Endothelial cell (in vitro differentiated cells): Measurements from ENCODE around the gene RPGRIP1L. TPM values are rescaled to one million over a fixed set of nuclear protein-coding genes. Genes with fewer than 3 reads are reported as not detected.

Source experiments
- DNase-seq: peaks from one replicate; pipeline ENCODE4 v3.0.0; 2021; ENCODE audit warnings: low spot score
- H3K27ac Mint-ChIP-seq: one replicate; pipeline ENCODE4 v1.8.0; 2021; ENCODE audit warnings: mixed read lengths, inconsistent platforms; ENCODE audit not compliant: unreplicated experiment
- H3K27me3 Mint-ChIP-seq: one replicate; pipeline ENCODE4 v1.8.0; 2021; ENCODE audit warnings: mild to moderate bottlenecking, moderate library complexity, mixed read lengths, inconsistent platforms; ENCODE audit not compliant: unreplicated experiment
- H3K36me3 Mint-ChIP-seq: one replicate; pipeline ENCODE4 v1.8.0; 2021; ENCODE audit warnings: mild to moderate bottlenecking, low read depth, mixed read lengths, inconsistent platforms; ENCODE audit not compliant: unreplicated experiment
- H3K4me1 Mint-ChIP-seq: one replicate; pipeline ENCODE4 v1.8.0; 2021; ENCODE audit warnings: mild to moderate bottlenecking, mixed read lengths, inconsistent platforms; ENCODE audit not compliant: unreplicated experiment
- H3K4me3 Mint-ChIP-seq: one replicate; pipeline ENCODE4 v1.8.0; 2021; ENCODE audit warnings: mild to moderate bottlenecking, mixed read lengths, inconsistent platforms; ENCODE audit not compliant: unreplicated experiment
- H3K9me3 Mint-ChIP-seq: one replicate; pipeline ENCODE4 v1.8.0; 2021; ENCODE audit warnings: mixed read lengths, inconsistent platforms; ENCODE audit not compliant: unreplicated experiment
- CTCF ChIP-seq: fragments of 200-600 bp; sonication (generic); IDR thresholded peaks from one replicate; pipeline ENCODE4 v1.5.0; 2021; ENCODE audit warnings: antibody characterized with exemption; ENCODE audit not compliant: unreplicated experiment
- total RNA-seq: library from RNA; stranded (reverse); fragmentation: NEBNext Ultra II Directional; extraction: Animal tissue kit (Norgen Biotek cat#: 25700); gene quantifications from one replicate; pipeline ENCODE4 v1.2.1, GENCODE V29; 2021; ENCODE audit not compliant: unreplicated experiment

Gene RPGRIP1L
- total RNA-seq, 1 donor from 2014 or later = 9.0 TPM

GRCh38 chr16:53605356-53605755 is 98.3 kb downstream of the RPGRIP1L start:
- no peak for TF ChIP-seq CTCF
- no peaks in the 10 kb centered on the region for H3K36me3 Mint-ChIP-seq
- peaks cover 5% of the 10 kb centered on the region for H3K4me1 Mint-ChIP-seq
- H3K9me3 Mint-ChIP-seq = no peaks in the 10 kb centered on the region
- H3K27ac Mint-ChIP-seq = no peak overlapping the region
- no peak for DNase-seq
- no peak overlapping the region for H3K4me3 Mint-ChIP-seq
- peaks cover 2% of the 10 kb centered on the region for H3K27me3 Mint-ChIP-seq

GRCh38 chr16:53601961-53602360 is 101.7 kb downstream of the RPGRIP1L start:
- no peak for TF ChIP-seq CTCF
- peaks cover 5% of the 10 kb centered on the region for H3K4me1 Mint-ChIP-seq
- no peaks in the 10 kb centered on the region for H3K36me3 Mint-ChIP-seq
- H3K27me3 Mint-ChIP-seq = peaks cover 2% of the 10 kb centered on the region
- no peak overlapping the region for H3K4me3 Mint-ChIP-seq
- no peak for DNase-seq
- H3K27ac Mint-ChIP-seq = no peak overlapping the region
- no peaks in the 10 kb centered on the region for H3K9me3 Mint-ChIP-seq

- Mint-ChIP-seq H3K9me3 (no peaks in the 10 kb centered on the region), H3K4me1 (peaks cover 5% of the 10 kb centered on the region), H3K36me3 (no peaks in the 10 kb centered on the region), H3K4me3 (no peak overlapping the region), H3K27me3 (peaks cover 2% of the 10 kb centered on the region), H3K27ac (no peak overlapping the region)
- TF ChIP-seq CTCF = no peak
- DNase-seq = no peak
Measured at GRCh38 chr16:53600616-53601015, 103.0 kb downstream of the RPGRIP1L start.

- H3K27me3 Mint-ChIP-seq = peaks cover 2% of the 10 kb centered on the region
- H3K4me1 Mint-ChIP-seq = peaks cover 2% of the 10 kb centered on the region
- no peak overlapping the region for H3K4me3 Mint-ChIP-seq
- no peaks in the 10 kb centered on the region for H3K9me3 Mint-ChIP-seq
- no peak for TF ChIP-seq CTCF
- no peaks in the 10 kb centered on the region for H3K36me3 Mint-ChIP-seq
- no peak for DNase-seq
- H3K27ac Mint-ChIP-seq = no peak overlapping the region
Measured at GRCh38 chr16:53600126-53600525, 103.5 kb downstream of the RPGRIP1L start.

- H3K4me1 Mint-ChIP-seq = no peaks in the 10 kb centered on the region
- DNase-seq = no peak
- H3K27ac Mint-ChIP-seq = no peak overlapping the region
- TF ChIP-seq CTCF = no peak
- peaks cover 2% of the 10 kb centered on the region for H3K27me3 Mint-ChIP-seq
- H3K36me3 Mint-ChIP-seq = no peaks in the 10 kb centered on the region
- no peak overlapping the region for H3K4me3 Mint-ChIP-seq
- H3K9me3 Mint-ChIP-seq = no peaks in the 10 kb centered on the region
Measured at GRCh38 chr16:53599548-53599947, 104.1 kb downstream of the RPGRIP1L start.
